Hematopoietic multipotent progenitor cell treated with erythropoietin and hydrocortisone succinate and interleukin-3 and kit ligand, for 4 days (in vitro differentiated cells): ENCODE results near the gene RPL22.
A peak's percentile ranks its signal among the peaks of the same experiment; 100 is the strongest.

Experiments
- DNase-seq: peaks from one replicate; pipeline ENCODE4 v3.0.0-alpha.2; 2015

The RPL22 gene

DNA sequence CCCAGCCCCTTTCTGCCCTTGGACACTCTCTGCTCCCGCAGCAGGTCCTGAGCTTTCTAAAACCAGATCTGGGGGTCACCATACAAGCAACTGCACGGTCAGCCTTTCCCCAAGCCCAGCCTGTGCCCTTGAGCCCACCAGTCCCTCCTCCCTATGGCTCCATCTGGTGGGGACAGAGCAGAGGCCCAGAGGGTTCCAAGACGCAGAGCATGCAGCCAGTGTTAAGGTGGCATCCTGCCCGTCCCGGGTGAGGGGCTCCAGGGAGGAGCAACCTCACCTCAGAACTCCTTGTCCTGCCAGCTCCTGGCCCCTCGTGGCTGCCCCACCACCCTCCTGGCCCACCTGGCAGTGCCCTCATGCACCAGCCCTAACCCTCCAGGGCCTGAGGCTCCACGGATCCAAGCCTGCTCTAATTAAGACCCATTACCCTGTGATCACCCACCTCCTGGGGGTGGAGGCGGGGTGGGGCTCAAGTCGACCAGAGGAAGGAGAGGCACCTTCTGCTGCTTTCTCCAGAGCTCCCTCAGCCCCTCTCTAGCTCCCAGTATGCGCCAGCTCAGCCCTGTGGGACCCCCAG lies 27.8 kb downstream of the RPL22 start:
- peak; percentile 73 for DNase-seq

GRCh38 chr1:6170742-6171201 lies 28.6 kb downstream of the RPL22 start:
- DNase-seq, result peak; percentile 65

- no peak for DNase-seq
Measured at GRCh38 chr1:6170116-6170741, 29.2 kb downstream of the RPL22 start.

GRCh38 chr1:6168947-6169586 lies 30.3 kb downstream of the RPL22 start:
- DNase-seq, result no peak

- no peak for DNase-seq
Measured at GRCh38 chr1:6167391-6168303, 31.7 kb downstream of the RPL22 start.

DNA sequence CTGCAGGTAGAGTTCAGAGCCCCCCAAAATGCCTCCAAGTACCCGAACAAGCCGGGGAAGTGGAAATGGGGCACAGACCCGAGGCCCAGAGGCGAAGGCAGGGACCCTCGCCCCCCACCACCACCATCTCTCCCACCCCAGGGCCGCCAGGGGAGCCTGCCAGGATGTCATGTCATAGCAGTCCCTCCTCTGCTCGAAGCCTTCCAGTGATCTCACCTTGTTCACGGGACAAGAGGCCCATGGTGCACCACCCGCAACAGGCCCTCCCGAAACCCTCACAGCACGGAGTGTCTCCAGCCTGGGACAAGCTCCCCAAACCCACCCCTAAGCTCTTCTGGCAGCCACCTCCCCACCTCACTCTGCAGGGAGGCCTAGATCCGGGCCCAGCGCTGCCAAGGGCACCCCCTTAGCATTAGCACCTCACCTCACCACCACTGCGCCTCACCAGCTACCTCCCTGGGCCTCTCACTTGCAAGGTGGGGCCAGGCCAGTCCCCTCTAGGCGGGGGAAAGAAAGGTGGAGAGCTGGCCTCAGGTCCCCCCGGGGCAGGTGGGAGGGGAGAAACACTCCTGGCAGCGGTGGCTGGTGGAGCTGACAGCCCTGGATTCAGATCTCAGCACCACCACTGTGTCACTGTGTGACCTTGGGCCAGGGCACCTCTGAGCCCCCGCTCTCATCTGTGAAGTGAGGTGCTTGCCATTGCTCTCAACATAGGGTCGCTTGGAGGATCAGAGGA lies 32.6 kb downstream of the RPL22 start:
- no peak for DNase-seq

- no peak for DNase-seq
Measured at GRCh38 chr1:6166221-6166620, 33.2 kb downstream of the RPL22 start.

DNA sequence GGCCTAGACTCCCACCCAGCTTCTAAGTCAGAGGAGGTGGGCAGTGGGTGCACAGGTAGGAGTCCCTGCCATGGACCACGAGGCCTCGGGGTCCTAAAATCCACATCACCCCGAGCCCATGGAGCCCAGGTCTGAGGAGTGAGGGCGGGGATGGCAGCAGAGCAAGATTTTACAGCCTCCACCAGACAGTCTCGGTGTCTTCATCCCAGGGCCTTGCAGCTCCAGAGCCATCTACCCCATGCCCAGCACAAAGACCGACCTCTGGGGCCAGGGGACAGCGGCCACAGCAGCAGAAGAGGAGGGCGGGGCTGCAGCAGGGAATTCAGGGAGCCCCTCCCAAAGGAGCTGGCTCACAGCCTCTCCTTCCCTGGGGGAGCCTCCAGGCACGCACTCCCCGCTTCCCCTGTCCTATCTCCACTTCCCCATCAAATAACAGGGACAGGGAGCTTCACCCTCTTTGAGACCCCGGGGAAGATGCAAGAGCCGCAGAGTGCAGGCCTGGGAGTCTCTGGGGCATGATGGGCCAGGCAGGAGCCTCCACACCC lies 33.9 kb downstream of the RPL22 start:
- no peak for DNase-seq

DNA sequence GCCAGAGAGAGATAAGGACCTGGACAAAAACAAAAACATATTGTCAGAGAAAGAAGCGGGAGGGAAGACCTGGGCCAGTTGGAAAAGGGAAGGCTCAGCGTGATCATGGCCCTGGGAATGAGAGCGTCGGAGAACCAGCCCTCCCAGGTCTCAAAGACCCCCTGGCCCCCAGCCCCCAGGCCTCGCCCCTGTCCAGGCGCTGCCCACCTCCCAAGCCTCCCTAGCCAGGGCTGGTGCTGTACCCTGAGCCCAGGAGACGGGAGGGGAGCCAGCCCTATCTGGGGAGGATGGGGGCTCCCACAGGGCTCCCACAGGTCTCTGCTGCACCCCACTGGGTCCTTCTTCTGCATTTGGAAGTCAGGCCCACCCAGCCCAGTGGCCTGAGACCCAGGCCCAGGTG lies 34.4 kb downstream of the RPL22 start:
- no peak for DNase-seq

DNA sequence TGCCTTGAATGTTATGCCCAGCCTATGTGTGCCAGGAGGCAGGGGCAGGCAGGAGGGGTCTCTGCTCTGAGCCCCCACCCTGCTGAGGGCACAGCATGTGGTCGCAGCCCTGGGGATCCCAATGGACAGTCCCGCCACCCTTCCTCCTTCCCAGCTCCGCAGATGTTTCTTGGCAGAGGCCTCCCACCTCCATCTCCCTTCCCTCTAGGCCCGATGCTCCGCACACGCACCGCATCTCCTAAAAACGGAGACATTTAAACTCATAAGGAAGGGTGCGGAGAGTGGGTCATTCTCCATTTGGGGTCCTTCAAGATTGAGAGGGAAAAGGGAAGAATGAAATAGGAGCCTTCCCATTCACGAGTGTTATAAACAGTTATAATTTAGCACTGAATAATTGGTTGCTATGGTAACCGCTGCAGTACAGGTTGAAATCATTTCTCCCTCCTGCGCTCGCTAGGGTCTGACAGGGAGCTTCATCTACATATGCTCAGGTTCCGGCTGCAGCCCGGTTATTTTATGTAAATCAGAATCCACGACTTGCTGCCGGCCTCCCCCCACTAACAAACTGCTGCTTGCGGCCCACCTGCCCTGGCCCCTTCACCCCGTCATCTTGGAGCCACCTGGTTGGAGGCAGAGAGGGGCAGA lies 35.3 kb downstream of the RPL22 start:
- DNase-seq, result no peak

DNA sequence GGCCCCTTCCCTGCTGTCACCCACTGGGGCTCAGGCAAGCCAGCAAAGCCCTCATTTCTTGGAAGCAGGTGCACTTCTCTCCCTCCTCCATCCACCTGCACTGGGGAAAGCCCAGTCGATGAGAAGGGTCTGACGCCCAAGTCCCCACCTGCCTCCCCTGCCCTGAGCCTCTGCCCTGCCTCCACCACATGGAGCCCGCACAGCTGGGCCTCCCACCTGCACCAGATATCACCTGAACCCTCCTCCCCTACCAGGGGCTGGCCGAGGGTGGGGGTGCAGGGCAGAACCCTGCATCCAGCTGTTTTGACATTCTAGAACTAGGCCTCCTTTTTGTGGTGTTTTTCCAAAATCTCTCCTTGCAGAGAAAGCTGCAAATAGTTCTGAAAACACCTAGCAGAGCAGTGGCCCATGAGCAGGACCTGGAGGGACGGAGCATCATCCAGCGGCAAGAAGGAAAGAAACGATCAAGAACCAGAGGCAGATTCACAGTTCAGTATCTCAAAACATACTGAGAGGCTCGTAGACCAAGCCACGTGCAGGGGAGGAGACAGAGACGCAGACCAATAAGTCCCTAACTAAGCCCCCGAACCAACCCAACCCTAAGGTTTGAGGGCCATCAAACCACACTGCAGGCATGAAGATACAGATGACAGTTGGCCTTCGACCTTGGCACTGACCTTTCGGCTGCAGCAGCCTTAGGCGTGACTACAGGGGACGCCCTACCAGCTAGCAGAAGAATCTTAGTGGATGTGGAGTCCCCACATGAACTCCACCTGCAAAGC lies 36.0 kb downstream of the RPL22 start:
- DNase-seq, result no peak

- DNase-seq, result no peak
Measured at GRCh38 chr1:6162773-6163172, 36.6 kb downstream of the RPL22 start.

DNA sequence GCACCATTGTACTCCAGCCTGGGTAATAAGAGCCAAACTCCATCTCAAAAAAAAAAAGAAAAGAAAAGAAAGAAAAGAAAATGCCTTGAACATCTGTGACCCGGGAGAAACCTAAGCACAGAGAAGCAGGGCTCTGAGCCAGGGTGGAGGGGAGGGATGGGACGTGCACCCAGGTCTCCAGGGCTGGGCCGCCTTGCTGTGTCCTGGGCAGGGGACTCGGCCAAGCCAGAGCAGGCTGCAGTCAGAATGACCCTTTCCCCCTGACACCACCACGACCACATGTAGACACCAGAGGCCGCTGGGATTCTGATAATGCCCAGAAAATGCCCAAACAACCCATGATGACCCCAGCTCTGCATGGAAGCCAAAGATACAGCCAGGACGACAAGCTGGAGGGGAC lies 37.1 kb downstream of the RPL22 start:
- DNase-seq, result no peak

GRCh38 chr1:6158181-6158580 lies 41.2 kb downstream of the RPL22 start:
- DNase-seq, result no peak

DNA sequence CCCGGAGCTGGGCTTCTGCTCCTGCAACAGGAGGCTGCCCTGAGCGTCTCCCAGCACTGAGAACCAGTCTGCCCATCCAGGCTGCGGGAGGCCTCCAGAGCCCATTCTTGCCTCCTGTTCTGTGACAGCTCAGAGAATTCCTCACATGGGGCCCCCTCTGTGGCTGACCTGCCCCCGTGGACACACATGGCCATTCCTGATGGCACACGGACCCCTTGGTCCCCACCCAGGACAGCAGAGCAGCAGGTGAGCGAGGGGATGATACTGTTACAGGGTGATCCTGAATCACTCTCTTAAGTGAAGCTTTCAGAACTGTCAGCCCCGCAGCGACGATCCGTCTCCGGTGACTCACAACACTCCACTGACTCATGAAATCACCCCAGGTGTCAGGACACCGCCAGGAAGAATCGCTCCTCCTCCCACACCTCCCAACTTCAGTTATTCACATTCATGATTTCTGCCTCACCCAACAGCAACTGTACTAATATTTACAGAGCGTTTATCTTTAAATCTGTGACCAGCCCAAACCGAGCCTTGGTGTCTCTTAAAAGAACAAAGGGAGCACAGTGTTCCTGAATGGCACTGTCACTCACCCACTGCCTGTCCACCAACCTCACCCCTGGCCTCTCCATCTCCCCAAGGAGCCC lies 41.7 kb downstream of the RPL22 start:
- DNase-seq, result no peak

- no peak for DNase-seq
Measured at GRCh38 chr1:6157132-6157527, 42.3 kb downstream of the RPL22 start.

DNA sequence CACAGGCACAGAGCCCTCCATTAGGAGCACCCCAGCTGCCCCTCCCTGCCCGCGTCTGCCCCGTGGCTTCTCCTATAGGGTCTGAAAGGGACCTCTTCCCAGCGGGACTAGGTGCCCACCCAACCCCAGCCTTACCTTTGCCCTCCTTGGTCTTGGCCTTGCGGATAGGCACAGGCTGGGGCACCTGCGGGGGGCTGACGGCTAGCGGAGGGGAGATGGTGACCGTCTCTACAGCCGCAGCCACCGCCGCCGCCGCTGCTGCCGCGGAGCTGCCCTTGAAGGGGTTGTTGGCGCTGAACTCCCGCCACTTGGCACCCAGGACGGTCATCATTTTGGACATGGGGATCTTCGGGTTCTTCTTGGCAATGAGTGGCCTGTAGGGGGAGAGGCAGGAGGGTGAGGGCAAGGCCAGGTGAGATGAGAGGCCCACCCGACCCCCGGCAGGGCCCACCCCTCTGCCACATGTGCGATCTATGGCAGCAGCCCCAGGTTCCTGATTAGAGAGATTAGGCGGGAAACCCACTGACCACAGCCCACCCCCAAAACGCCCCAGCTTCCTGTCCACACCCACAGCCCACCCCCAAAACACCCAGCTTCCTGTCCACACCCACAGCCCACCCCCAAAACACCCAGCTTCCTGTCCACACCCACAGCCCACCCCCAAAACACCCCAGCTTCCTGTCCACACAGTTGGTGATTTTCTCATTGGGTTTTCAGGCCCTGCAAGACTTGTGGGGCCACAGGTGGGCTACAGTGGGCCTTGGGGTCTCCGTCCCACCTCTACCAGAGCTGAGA lies 44.7 kb downstream of the RPL22 start:
- DNase-seq, result peak; percentile 38

GRCh38 chr1:6152882-6153281 lies 46.5 kb downstream of the RPL22 start:
- no peak for DNase-seq

DNA sequence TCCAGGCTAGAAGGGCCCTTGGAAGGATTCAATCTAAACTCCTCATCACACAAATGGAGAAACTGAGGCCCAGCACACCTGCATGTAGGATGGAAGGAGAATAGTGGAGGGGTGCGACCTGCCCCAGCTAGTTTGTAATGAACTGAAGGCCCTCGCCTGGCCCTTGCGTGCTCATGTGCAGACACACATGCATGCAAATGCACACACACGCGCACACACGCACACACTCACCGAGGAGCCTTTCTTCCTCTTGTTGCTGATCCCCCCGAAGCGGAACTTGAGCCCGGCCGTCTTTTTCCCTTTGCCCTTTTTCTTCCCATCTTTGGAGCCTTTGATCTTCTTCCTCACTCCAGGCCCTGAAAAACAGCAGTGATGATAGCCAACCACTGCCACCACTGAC lies 47.2 kb downstream of the RPL22 start:
- DNase-seq, result no peak
